ENCODE results near the gene SPPL2B. TPM values are rescaled to one million over a fixed set of nuclear protein-coding genes. Genes with fewer than 3 reads are reported as not detected.

Gene SPPL2B
- total RNA-seq, 4 donors from 2014 or later: 46.8 to 97.6 (median 59.6) TPM

DNA sequence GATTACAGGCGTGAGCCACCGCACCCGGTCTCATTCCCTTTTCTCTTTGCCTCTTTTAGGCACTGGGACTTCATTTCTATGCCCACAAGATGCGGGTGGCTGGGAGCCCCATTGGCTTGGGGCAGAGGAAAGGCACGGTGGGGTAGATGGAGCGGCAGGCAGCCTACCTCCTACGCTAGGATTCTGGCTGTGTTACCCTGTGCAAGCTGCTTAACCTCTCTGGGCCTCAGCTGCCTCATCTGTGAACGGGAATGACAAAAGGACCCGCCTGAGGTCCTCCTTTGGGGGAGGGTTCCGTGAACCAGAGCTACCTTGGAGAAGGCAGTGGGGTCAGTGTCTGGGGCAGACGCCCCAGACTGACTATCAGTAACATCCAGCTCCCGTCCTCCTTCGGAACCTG lies 11.2 kb upstream of the SPPL2B start:
- TF ChIP-seq POLR2A (IDR thresholded peaks at IDR 0.05) (no peak), POLR2AphosphoS5 (IDR thresholded peaks at IDR 0.05) (no peak), EP300 (IDR thresholded peaks at IDR 0.05) (no peak)
- TF ChIP-seq, protein P1, sequence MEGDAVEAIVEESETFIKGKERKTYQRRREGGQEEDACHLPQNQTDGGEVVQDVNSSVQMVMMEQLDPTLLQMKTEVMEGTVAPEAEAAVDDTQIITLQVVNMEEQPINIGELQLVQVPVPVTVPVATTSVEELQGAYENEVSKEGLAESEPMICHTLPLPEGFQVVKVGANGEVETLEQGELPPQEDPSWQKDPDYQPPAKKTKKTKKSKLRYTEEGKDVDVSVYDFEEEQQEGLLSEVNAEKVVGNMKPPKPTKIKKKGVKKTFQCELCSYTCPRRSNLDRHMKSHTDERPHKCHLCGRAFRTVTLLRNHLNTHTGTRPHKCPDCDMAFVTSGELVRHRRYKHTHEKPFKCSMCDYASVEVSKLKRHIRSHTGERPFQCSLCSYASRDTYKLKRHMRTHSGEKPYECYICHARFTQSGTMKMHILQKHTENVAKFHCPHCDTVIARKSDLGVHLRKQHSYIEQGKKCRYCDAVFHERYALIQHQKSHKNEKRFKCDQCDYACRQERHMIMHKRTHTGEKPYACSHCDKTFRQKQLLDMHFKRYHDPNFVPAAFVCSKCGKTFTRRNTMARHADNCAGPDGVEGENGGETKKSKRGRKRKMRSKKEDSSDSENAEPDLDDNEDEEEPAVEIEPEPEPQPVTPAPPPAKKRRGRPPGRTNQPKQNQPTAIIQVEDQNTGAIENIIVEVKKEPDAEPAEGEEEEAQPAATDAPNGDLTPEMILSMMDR (IDR thresholded peaks at IDR 0.05): no peak
- H3K27me3 ChIP-seq: peaks cover 19% of the 10 kb centered on the region
- DNase-seq (ENCODE audit: low spot score in 2 of 2): no peak
- WGBS: 90% methylated on average over 9 of the region's 13 CpGs
- H3K27ac ChIP-seq: no peak overlapping the region
- no peak overlapping the region for H3K4me3 ChIP-seq
- H3K9me3 ChIP-seq: peaks cover 4% of the 10 kb centered on the region
- H3K4me1 ChIP-seq: no peaks in the 10 kb centered on the region
- peaks cover 10% of the 10 kb centered on the region for H3K36me3 ChIP-seq

DNA sequence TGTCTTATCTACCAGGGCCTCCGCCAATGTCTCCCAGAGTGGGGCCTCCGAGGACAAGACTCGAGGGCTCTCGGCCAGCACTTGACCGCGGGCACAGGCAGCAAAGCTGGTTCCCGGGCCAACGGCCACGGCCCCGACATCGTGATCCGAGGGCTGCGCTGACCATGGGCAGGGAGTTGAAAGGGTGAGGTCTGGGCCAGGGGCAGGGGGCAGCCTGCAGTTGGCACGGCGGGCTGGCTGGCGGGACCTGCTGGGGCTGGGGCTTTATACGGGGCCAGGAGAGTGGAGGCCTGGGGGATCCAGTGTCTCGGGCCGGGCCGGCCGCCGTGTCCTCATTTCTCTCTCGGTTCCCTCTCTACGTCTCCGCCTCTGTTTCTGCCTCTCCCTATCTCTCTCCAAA lies 10.7 kb upstream of the SPPL2B start:
- Histone ChIP-seq H3K36me3 (peaks cover 15% of the 10 kb centered on the region), H3K4me3 (no peak overlapping the region), H3K27me3 (peaks cover 14% of the 10 kb centered on the region), H3K4me1 (no peaks in the 10 kb centered on the region), H3K27ac (no peak overlapping the region), H3K9me3 (peaks cover 4% of the 10 kb centered on the region)
- no peak for DNase-seq (ENCODE audit: low spot score in 2 of 2)
- TF ChIP-seq EP300 (IDR thresholded peaks at IDR 0.05) (no peak), POLR2A (IDR thresholded peaks at IDR 0.05) (no peak), POLR2AphosphoS5 (IDR thresholded peaks at IDR 0.05) (no peak)
- WGBS: 69% methylated on average over 14 of the region's 25 CpGs

DNA sequence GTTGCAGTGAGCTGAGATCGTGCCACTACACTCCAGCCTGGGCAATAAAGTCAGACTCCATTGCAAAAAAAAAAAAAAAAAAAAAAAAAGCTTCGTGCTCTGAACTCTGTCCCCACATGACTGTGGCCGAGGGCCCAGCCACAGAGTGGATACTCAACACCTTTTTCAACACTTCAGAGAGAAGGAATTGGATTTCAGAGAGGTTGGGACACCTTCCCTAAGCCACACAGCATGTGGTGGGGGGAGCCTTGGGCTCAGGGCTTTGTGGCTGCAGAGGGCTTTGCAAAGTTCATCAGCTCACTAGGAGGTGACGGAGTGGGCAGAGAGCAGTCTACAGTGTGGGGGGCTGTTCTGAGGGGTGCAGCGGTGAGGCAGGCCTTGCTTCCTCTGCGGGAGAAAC lies 9.6 kb upstream of the SPPL2B start:
- Histone ChIP-seq H3K36me3 (peaks cover 27% of the 10 kb centered on the region), H3K27ac (no peak overlapping the region), H3K27me3 (peaks cover 2% of the 10 kb centered on the region), H3K4me1 (no peaks in the 10 kb centered on the region), H3K4me3 (no peak overlapping the region), H3K9me3 (peaks cover 4% of the 10 kb centered on the region)
- WGBS: 91% methylated on average over 6 of the region's 6 CpGs
- TF ChIP-seq, protein P1 (IDR thresholded peaks at IDR 0.05): no peak
- no peak for TF ChIP-seq POLR2A (IDR thresholded peaks at IDR 0.05)
- TF ChIP-seq EP300 (IDR thresholded peaks at IDR 0.05): no peak
- no peak for TF ChIP-seq POLR2AphosphoS5 (IDR thresholded peaks at IDR 0.05)
- no peak for DNase-seq (ENCODE audit: low spot score in 2 of 2)

DNA sequence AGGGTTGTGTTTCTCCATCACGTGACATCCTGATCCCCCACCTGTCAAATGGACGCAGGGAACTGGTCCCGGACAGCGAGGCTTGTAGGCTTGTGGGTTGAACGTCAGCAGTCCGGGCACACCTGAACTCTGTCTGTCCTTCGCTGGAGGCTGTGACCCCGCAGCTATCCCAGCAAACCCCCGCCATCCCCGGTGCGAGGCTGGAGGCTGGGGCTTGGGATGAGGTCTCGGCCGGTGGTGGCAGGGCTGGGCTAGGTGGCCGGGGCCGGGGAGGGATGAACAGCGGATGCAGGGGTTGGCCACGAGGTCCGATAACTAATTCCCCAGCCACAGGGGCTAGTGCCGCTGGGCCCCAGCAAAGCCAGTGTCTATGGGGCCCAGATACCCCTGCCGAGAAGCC lies 8.9 kb upstream of the SPPL2B start:
- no peaks in the 10 kb centered on the region for H3K27me3 ChIP-seq
- 96% methylated on average over 3 of the region's 20 CpGs for WGBS

DNA sequence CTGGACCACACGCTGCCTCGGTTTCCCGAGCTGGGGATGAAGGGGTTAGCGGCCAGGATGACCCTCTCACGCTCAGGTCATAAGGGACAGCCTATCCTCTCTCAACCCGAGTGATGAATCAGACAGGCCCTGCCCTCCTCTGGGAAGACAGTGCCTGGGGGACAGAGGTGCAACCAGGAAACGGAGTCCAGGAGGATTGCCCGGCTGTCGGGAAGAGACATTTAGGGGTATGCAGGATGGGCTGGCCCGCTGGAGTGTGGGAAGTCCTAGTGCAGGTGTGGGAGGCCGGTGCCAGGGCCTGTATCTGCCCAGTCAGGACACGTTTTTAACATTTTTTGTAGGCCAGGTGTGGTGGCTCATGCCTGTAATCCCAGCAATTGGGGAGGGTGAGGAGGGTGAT lies 8.4 kb upstream of the SPPL2B start:
- Histone ChIP-seq H3K27ac (no peak overlapping the region), H3K27me3 (no peaks in the 10 kb centered on the region), H3K36me3 (peaks cover 38% of the 10 kb centered on the region), H3K4me1 (no peaks in the 10 kb centered on the region), H3K4me3 (no peak overlapping the region), H3K9me3 (peaks cover 2% of the 10 kb centered on the region)
- 59% methylated on average over 5 of the region's 12 CpGs for WGBS
- DNase-seq (ENCODE audit: low spot score in 2 of 2): no peak
- TF ChIP-seq, protein P1 (IDR thresholded peaks at IDR 0.05): no peak
- TF ChIP-seq POLR2AphosphoS5 (IDR thresholded peaks at IDR 0.05) (no peak), POLR2A (IDR thresholded peaks at IDR 0.05) (no peak), EP300 (IDR thresholded peaks at IDR 0.05) (no peak)

More for the DNA sequence above, 8.9 kb upstream of the SPPL2B start:
- peaks cover 4% of the 10 kb centered on the region for H3K9me3 ChIP-seq
- H3K4me1 ChIP-seq: no peaks in the 10 kb centered on the region
- no peak overlapping the region for H3K27ac ChIP-seq
- no peak for DNase-seq (ENCODE audit: low spot score in 2 of 2)
- no peak overlapping the region for H3K4me3 ChIP-seq
- peaks cover 33% of the 10 kb centered on the region for H3K36me3 ChIP-seq
- TF ChIP-seq POLR2A (IDR thresholded peaks at IDR 0.05) (no peak), EP300 (IDR thresholded peaks at IDR 0.05) (no peak)

DNA sequence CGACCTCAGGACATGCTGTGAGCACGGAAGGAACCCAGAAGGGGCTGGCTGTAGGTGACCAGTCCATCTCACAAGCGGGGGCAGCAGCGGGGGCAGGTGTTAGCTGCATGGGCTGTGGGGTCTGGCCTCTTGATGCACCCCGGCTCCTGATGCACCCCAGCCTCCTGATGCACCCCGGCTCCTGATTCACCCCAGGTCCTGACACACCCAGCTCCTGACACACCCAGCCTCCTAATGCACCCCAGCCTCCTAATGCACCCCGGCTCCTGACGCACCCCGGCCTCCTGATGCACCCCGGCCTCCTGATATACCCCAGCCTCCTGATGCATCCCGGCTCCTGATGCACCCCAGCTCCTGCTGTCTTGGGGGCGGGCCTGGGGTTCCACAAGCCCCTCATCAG lies 7.5 kb upstream of the SPPL2B start:
- Histone ChIP-seq H3K9me3 (no peaks in the 10 kb centered on the region), H3K27me3 (no peaks in the 10 kb centered on the region), H3K4me1 (peaks cover 3% of the 10 kb centered on the region), H3K4me3 (no peak overlapping the region), H3K36me3 (peaks cover 47% of the 10 kb centered on the region), H3K27ac (no peak overlapping the region)
- TF ChIP-seq, protein P1 (IDR thresholded peaks at IDR 0.05): no peak
- no peak for TF ChIP-seq POLR2AphosphoS5 (IDR thresholded peaks at IDR 0.05)
- no peak for TF ChIP-seq POLR2A (IDR thresholded peaks at IDR 0.05)
- TF ChIP-seq EP300 (IDR thresholded peaks at IDR 0.05): no peak
- 90% methylated on average over 5 of the region's 12 CpGs for WGBS
- DNase-seq (ENCODE audit: low spot score in 2 of 2): no peak

All from suprapubic skin (tissue), 4 donors.